SIG-M5 (cell line): ENCODE data around the gene NPAS1.
"Not testable (repeated sequence)": the region's sequence is repeated elsewhere in the genome, so short reads cannot be mapped to it uniquely, and the experiment has no call there.

Experiments used
- DNase-seq: peaks from one replicate; lab custom pipeline; 2025; lab: John Stamatoyannopoulos, UW

The NPAS1 gene

DNA sequence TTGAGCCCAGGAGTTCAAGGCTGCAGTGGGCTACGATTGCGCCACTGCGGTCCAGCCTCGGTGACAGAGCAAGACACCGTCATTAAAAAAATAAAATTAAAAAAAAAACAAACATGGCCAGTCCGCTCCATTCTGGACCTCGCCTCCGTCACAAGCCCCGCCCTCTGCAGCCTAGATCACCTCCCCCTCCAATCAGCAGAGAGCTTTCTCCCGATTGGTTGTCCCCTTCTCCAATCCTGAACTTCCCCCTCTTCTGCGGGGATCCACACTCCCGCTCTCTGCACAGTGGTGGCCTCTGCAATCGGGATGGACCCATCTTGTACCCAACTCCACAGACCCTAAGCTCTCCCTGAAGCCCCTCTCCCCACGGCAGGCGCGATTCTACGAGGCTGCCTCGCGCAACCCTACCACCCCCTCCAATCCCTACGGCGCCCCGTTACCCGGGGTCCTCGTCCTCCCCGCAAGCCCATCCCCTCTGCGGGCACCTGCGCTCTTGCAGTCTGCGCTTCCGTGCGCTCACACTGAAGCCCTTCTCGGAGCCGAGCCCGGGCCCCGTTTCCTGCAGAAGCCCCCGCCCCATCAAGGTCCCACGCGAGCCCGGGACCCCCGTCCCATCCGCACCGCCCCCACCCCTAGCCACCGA, 28.2 kb downstream of the NPAS1 start:
- peak; percentile 56 for DNase-seq

DNA sequence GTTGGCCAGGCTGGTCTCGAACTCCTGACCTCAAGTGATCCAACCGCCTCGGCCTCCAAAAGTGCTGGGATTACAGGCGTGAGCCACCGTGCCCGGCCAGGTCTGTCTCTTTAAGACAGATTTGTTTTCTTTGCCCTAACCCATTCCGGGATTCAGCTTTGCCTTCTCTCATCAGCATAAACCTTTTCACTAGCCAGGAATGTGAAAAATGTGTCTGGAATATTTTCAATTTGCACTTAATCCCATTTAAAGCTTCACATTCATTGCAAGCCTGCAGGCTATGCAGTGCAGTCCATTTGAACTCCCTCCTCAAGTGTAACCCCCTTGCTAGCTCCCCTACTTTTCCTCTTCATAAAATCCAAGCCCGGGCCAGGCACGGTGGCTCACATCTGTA, 29.7 kb downstream of the NPAS1 start:
- no peak for DNase-seq

GRCh38 chr19:47050562-47050961, 30.9 kb downstream of the NPAS1 start:
- not testable (repeated sequence) for DNase-seq

- no peak for DNase-seq
Observed at GRCh38 chr19:47056411-47056810, 36.8 kb downstream of the NPAS1 start.

- no peak for DNase-seq
Observed at GRCh38 chr19:47057328-47057727, 37.7 kb downstream of the NPAS1 start.

DNA sequence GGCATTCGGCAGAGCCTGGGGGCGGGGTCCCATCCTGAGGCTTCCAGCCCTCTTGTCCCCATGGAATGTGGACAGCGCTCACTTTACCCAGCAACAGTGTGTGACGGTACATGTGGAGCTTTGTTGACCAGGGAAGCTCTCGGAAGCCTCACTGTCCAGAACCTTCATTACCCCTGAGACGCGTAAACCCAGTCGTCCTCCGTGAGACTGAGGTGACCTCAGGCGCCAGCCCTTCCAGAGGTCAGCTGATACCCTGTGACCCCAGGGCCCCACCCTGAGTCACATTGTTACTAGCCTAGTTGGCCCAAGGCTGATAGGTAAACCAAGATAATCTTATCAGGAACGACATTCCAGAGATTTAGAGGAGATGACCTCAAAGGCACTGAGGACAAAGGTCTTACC, 39.0 kb downstream of the NPAS1 start:
- no peak for DNase-seq

GRCh38 chr19:47063874-47064273, 44.2 kb downstream of the NPAS1 start:
- no peak for DNase-seq

DNA sequence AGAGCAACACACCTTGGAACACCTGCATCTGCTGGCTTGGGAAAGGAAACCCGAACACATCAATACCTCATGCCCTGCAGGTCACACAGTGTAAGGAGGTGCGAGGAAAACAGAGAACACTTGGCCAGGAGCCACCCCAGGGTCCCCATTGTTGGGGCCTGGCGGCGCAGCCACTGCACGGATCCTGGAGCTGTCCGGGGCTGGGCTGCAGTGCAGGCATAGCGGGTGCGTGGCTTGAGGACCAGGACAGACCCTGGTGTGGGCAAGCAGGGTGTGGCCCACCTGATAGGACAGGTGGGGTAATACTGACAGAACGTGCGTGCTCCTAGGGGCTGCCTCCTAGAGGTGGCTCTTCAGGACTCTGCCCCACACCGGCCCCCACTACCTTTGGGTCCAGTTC, 45.6 kb downstream of the NPAS1 start:
- DNase-seq: no peak

- no peak for DNase-seq
Observed at GRCh38 chr19:47066376-47067214, 47.0 kb downstream of the NPAS1 start.

- no peak for DNase-seq
Observed at GRCh38 chr19:47067215-47067847, 47.7 kb downstream of the NPAS1 start.

GRCh38 chr19:47068246-47068645, 48.6 kb downstream of the NPAS1 start:
- no peak for DNase-seq

DNA sequence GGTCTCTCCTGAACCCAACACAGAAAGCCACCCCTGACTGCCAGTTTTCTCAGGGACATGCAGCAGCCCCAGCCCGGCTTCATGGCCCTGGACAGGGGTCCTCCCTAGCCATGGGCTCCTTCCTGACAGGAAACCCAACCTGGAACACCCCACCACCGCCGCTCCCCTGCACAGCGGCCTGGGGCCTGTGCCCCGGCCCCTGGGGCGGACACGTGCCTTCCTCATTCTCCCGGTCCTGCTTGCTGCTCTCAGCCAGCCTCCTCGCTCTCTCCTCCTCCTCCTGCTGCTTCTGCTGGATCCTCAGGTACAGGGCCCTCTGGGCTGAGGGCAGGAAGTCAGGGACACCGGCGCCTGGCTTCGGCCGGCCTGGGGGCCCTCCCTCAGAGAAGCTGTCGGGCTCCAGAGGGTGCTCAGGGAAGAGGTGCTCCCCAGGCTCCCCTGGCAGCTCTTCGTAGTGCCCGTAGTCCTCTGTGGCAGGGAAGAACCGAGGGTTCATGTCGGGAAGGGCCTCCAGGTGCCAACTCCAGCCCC, 49.3 kb downstream of the NPAS1 start:
- DNase-seq: no peak

DNA sequence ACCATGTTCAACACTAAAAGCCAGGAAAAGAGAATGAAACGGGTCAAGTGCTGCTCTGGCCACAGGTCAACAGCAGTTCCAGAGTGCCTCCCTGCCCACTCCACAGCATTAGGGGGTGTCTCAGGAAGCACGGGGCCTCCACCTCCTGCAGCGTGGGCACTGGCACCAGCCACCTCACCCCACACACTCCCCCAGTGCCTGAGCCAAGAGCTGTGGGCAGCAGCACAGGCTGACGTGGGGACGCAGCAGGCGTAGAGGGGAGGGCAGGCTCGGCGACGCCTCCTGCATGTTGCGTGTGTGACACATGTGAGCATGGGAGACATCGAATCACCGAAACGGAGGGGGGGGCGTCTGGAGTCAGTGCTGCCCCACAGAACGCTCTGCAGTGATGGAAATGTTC, 50.2 kb downstream of the NPAS1 start:
- DNase-seq: no peak

- DNase-seq: no peak
Observed at GRCh38 chr19:47070756-47071155, 51.1 kb downstream of the NPAS1 start.

DNA sequence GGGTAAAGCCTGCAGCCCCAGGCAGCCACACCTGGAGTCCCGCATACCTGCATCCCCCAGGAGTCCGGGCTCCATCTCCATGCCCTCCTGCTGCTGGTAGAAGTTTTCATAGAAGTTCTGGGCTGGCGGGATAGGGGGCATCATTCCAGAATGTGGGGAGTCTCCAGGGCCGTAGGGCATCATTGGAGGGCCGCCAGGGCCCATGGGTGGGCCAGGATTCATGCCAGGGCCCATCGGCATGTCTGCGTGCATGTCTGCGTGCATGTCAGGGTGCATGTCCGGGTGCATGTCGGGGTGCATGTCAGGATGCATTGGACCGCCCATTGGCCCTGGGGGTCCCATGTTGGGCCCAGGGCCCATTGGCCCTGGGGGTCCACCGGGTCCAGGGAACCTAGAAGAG, 52.1 kb downstream of the NPAS1 start:
- no peak for DNase-seq

- DNase-seq: no peak
Observed at GRCh38 chr19:47072323-47072722, 52.7 kb downstream of the NPAS1 start.

GRCh38 chr19:47073574-47073973, 53.9 kb downstream of the NPAS1 start:
- DNase-seq: no peak

DNA sequence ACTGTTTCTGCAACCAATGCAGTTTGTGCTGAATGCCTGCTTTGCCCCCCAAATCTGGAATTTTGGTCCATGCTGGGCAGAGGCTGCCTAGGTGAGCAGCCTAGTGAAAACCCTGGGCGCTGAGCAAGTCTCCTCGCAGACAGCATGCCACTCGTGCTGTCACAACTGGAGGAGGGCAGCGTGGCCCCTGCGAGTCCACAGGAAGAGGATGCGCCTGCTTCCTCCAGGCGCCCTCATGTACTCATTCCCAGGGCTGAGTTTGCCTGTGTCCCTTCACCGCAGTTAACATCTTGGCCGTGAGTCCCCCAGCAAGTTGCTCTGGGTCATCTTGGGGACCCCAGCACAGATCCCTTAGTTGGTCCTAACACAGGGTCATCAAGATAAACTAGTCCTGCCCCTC, 55.0 kb downstream of the NPAS1 start:
- DNase-seq: no peak

DNA sequence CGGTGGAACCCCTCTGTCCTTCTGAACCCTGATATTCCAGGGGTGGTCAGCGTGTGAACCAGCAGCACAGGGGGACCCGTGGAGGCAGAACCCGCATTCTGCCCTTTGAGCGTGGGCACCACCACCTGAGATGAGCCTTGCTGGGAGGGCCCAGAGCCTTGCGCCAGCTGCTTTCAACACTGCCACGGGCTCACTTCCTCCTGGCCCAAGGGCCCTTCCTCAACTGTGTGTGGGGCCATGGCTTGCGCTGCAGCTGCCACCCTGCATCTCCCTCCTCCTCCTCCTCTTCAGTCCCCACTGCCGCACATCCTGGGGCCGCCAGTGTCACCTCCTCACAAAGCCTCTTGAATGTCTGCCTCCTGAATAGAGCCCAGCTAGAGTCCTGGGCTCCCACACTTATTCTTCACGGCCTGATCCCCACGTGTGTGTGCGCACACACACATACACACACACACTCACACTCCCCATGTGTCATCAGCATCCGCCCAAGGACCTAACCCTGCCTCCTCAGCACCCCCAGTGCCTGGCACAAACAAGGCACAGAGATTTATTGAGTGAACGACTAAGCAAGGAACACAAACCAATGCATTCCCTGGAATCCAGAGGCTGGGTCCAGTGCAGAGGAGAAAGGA, 55.7 kb downstream of the NPAS1 start:
- DNase-seq: no peak

GRCh38 chr19:47075941-47076340, 56.3 kb downstream of the NPAS1 start:
- DNase-seq: no peak

DNA sequence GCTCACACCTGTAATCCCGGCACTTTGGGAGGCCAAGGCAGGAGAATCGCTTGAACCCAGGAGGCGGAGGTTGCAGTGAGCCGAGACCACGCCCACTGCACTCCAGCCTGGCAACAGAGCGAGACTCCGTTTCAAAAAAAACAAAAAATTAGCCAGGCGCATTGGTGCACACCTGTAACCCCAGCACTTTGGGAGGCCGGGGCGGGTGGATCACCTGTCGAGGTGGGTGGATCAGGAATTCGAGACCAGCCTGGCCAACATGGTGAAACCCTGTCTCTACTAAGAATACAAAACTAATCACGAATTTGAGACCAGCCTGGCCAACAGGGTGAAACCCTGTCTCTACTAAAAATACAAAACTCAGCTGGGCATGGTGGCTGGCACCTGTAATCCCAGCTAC, 58.7 kb downstream of the NPAS1 start:
- not testable (repeated sequence) for DNase-seq

- DNase-seq: no peak
Observed at GRCh38 chr19:47081095-47081494, 61.5 kb downstream of the NPAS1 start.
